Effector CD8-positive, alpha-beta T cell (primary cell): ENCODE measurements around the gene MCF2L.

Source experiments
- DNase-seq: peaks from one replicate; lab custom pipeline; 2025; lab: John Stamatoyannopoulos, UW

Gene MCF2L

GRCh38 chr13:112951674-112952371, 17.2 kb upstream of the MCF2L start:
- DNase-seq: no peak

- DNase-seq: no peak
Observed at GRCh38 chr13:112952759-112953551, 16.1 kb upstream of the MCF2L start.

GRCh38 chr13:112953591-112954487, 15.2 kb upstream of the MCF2L start:
- DNase-seq: no peak

DNA sequence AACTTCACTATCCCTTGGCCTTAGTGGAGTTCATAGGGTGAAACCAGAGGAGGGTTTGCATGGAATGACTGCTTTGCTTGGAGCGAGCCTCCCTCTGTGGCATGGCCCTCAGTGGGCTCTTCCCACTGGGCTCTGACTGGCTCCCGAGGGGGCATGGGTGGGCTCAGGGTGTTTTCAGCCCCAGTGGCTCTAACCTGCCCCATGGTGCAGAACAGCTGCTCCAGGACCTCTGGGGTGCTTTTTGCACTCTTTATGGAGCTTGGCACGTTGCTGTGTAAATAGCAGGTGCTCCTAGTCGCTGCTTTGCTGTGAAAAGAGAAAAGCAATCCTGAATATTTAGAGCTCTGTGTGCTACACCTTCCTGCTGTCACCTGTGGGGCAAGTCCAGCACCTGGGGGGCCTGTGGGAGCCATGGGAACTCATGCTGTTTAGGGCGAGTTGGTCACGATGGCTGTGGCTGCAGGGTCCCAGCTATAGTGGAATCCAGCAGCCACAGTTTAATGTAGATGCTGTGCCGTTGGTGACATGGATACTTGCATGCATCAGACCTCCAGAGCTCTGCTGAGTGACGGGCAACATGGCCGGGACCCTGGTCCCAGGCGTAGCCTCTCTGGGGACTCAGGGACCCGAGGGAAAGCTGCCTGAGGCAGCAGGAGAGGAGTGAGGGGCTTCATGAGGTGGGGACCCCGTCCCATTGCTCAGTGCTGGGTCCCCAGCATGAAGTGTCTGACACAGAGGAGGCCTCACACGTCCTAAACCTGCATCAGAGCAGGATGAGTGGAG, 14.3 kb upstream of the MCF2L start:
- no peak for DNase-seq

DNA sequence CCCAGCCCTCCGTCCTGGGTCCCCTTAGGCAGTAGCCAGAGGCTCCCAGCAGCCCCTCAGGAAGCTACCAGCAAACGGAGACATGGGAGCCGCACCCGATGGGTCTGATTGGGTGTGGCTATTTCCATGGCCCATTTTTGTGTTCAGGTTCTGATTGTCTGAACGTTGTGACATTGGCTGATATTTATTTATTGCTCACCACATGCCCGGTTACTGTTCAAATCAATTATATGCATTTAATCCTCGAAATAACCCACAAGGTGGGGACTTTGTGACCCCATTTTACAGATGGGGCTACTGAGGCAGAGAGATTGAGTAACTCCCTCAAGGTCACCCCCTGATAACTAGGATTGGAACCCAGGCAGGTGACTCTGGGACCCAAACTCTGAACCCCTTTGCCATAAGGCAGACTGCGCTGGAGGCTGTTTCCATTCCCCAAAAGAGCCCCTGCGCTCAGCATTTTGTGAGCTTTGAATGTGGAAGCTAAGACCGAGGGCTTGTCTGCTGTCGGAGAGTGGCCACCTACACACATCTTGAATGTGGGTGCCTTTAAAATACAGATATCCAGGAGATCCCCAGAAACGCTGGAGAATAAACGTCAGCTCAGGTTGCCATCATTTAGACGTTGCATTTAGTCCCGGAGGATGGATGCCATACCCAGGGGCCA, 13.6 kb upstream of the MCF2L start:
- no peak for DNase-seq

- no peak for DNase-seq
Observed at GRCh38 chr13:112955956-112956355, 13.1 kb upstream of the MCF2L start.

GRCh38 chr13:112956571-112957294, 12.3 kb upstream of the MCF2L start:
- no peak for DNase-seq

- no peak for DNase-seq
Observed at GRCh38 chr13:112957295-112957677, 11.7 kb upstream of the MCF2L start.

- no peak for DNase-seq
Observed at GRCh38 chr13:112958127-112958989, 10.7 kb upstream of the MCF2L start.

GRCh38 chr13:112959206-112959605, 9.8 kb upstream of the MCF2L start:
- DNase-seq: no peak

DNA sequence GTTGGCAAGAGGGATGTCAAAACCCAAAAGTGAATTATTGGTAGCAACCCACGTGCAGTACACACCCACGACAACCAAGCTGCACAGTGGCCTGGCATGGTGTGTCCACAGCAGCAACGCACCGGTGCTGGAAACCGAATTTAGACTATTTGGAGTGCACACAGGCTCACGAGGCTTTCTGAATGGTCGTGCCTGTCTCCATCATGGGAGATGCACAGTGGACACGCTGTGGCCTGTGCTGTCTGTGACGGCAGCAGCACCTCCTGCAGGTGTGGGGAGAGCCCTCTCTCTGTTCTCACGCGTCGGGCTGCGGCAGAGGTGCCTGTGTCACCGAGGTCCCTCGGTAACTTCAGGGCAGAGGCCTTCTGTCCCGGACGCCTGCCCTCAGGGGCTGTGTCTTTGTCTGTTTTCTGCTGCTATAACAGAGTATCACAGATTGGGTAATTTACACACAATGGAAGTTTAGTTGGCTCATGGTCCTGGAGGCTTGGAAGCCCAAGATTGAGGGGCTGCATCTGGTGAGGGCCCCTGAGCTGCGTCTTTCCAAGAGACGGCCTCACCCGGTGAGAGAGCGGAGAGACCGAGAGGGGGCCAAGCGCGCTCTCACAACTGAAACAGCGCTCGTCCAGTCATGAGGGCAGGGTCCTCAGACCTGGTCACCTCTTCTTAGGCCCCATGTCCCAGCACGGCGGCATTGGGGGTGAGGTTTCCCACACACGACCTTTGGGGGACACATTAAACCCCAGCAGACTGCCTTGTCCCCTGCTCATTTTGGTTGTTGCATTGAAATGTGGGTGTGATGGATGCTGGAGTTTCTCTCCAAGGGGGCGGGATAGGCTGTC, 9.1 kb upstream of the MCF2L start:
- DNase-seq: no peak

DNA sequence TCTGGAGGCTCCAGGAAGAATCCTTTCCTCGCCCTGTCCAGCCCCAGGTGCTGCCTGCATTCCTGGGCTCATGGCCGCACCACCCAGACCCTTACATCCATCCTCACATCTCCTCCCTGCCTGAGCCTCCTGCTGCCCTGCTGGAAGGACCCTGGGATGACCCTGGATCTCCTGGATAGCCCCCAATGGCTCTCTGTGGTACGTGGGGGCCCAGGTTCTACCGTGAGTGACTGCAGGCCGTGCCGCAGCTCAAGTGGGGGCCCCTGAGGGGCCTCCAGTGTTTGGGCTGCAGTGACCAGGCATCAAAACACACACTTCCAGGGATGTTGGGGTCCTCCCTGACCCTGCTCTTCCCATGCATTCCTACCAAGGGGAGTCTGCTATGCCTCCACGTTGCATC, 8.3 kb upstream of the MCF2L start:
- no peak for DNase-seq

DNA sequence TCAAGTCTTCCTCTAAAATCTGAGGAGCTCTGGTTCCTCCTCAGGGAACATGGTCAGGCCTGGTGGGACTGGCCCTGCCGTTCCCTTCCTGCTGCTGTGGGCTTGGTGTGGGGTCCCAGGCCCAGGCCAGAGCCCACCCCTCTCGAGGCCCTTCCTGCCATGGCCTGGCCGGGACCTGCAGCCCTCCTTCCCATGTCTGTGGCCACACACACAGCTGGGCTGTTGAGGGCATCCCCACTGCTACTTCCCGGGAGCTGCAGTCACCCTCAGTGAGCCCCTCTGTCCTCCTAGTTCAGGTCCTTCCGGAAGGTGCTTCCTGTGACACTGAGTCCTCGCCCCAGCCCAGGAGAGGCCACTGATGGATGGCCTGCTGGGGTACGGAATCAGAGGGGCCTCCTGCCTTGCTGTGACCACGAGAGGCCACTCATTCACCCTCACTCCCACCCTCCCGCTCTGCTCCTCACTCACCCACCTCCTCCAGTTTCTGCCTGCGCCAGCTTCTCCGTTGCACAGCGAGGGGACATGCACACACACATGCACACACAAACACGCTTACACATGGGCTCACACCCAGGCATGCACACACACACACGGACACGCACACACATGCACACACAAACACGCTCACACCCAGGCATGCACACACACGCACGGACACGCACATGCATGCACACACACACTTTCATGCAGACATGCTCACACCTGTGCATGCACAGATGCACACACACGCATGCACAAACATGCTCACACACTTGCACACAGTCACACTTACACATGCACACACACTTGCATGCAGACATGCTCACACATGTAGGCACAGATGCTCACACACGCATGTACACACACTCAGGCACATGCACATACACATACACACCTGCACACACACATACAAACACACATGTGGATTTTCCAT, 7.3 kb upstream of the MCF2L start:
- no peak for DNase-seq

DNA sequence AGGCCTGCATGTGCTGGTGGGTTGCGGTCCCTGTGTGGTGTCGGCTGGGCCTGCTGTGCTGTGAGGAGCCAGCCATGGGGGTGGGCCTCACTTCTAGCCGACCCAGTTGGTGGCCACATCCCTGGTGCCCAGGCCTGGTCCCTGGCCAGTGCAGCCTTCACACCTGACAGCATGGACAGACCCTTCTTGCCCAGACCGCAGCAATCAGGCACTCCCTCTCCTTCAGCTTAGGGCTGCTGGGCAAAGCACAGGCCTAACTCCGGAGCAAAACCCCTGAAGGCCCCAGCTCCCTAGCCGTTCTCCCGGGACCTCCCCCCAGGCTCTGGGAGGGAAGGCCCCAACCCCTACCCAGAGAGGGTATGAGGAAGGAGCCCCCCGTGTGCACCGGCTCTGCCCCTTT, 6.6 kb upstream of the MCF2L start:
- no peak for DNase-seq

- no peak for DNase-seq
Observed at GRCh38 chr13:112962911-112963625, 5.9 kb upstream of the MCF2L start.

- no peak for DNase-seq
Observed at GRCh38 chr13:112963641-112964040, 5.4 kb upstream of the MCF2L start.

DNA sequence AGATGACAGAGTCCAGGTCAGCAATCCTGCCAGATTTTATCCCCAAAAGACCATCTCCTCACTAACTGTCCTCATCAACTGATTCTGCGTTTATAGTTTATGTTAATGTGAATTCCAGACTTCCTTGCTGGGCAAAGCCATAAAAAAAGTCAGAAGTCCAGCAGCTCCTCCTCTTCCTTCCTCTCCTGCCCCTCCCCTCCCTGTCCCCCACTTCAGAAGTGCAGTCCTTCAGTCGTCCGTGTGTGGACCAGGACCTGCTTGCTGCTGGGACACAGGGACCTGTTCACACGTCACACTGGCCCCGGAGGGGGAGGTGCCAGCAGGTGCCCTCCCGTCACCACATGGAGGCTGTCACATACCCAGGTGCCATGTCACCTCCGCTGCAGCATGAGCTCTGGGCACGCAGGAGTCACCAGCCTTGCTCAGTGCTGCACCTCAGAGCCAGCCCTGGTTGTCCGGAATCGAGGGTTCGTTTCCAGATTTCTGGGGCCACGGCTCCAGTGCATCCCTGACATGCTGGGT, 4.0 kb upstream of the MCF2L start:
- DNase-seq: no peak
